ENCODE results near the gene SLC6A2. TPM values are rescaled to one million over a fixed set of nuclear protein-coding genes. Genes with fewer than 3 reads are reported as not detected.
"Not testable (repeated sequence)": the region's sequence is repeated elsewhere in the genome, so short reads cannot be mapped to it uniquely, and the experiment has no call there.

SLC6A2 gene
- under 1 TPM; 0.12 to 0.93 (median 0.32) TPM for polyA plus RNA-seq (ENCODE audit: insufficient read length in 4 of 4)

GRCh38 chr16:55655897-55656681, at the start of gene SLC6A2:
SLC6A2 (plus strand) TSS chr16:55655988; CDS start chr16:55656695, 707 bp downstream.
- DNase-seq (ENCODE audit: low read depth in 4 of 4, low spot score in 3 of 4): no peak

GRCh38 chr16:55613613-55614335, 42.0 kb upstream of the SLC6A2 start:
- DNase-seq (ENCODE audit: low read depth in 4 of 4, low spot score in 3 of 4): no peak

GRCh38 chr16:55615071-55615470, 40.7 kb upstream of the SLC6A2 start:
- DNase-seq (ENCODE audit: low read depth in 4 of 4, low spot score in 3 of 4): no peak

- not testable (repeated sequence) for DNase-seq (ENCODE audit: low read depth in 4 of 4, low spot score in 3 of 4)
Measured at GRCh38 chr16:55615670-55616069, 40.1 kb upstream of the SLC6A2 start.

- no peak for DNase-seq (ENCODE audit: low read depth in 4 of 4, low spot score in 3 of 4)
Measured at GRCh38 chr16:55621771-55622170, 34.0 kb upstream of the SLC6A2 start.

- DNase-seq (ENCODE audit: low read depth in 4 of 4, low spot score in 3 of 4): no peak
Measured at GRCh38 chr16:55622272-55622671, 33.5 kb upstream of the SLC6A2 start.

GRCh38 chr16:55622930-55623561, 32.7 kb upstream of the SLC6A2 start:
- no peak for DNase-seq (ENCODE audit: low read depth in 4 of 4, low spot score in 3 of 4)

GRCh38 chr16:55623640-55624039, 32.1 kb upstream of the SLC6A2 start:
- DNase-seq (ENCODE audit: low read depth in 4 of 4, low spot score in 3 of 4): no peak

GRCh38 chr16:55624696-55625095, 31.1 kb upstream of the SLC6A2 start:
- no peak for DNase-seq (ENCODE audit: low read depth in 4 of 4, low spot score in 3 of 4)

- DNase-seq (ENCODE audit: low read depth in 4 of 4, low spot score in 3 of 4): no peak
Measured at GRCh38 chr16:55625843-55626242, 29.9 kb upstream of the SLC6A2 start.

GRCh38 chr16:55628306-55628968, 27.4 kb upstream of the SLC6A2 start:
- no peak for DNase-seq (ENCODE audit: low read depth in 4 of 4, low spot score in 3 of 4)

- DNase-seq (ENCODE audit: low read depth in 4 of 4, low spot score in 3 of 4): no peak
Measured at GRCh38 chr16:55630774-55631173, 25.0 kb upstream of the SLC6A2 start.

GRCh38 chr16:55632259-55632658, 23.5 kb upstream of the SLC6A2 start:
- DNase-seq (ENCODE audit: low read depth in 4 of 4, low spot score in 3 of 4): no peak

- no peak for DNase-seq (ENCODE audit: low read depth in 4 of 4, low spot score in 3 of 4)
Measured at GRCh38 chr16:55634193-55634592, 21.6 kb upstream of the SLC6A2 start.

GRCh38 chr16:55638256-55638655, 17.5 kb upstream of the SLC6A2 start:
- no peak for DNase-seq (ENCODE audit: low read depth in 4 of 4, low spot score in 3 of 4)

- DNase-seq (ENCODE audit: low read depth in 4 of 4, low spot score in 3 of 4): no peak
Measured at GRCh38 chr16:55640701-55641327, 15.0 kb upstream of the SLC6A2 start.

GRCh38 chr16:55641430-55642056, 14.2 kb upstream of the SLC6A2 start:
- DNase-seq (ENCODE audit: low read depth in 4 of 4, low spot score in 3 of 4): no peak

GRCh38 chr16:55642611-55643010, 13.2 kb upstream of the SLC6A2 start:
- DNase-seq (ENCODE audit: low read depth in 4 of 4, low spot score in 3 of 4): no peak

- DNase-seq (ENCODE audit: low read depth in 4 of 4, low spot score in 3 of 4): no peak
Measured at GRCh38 chr16:55643161-55643970, 12.4 kb upstream of the SLC6A2 start.

Measured in right renal pelvis (tissue), 4 donors.